Epidermal melanocyte (primary cell): ENCODE measurements around the gene POC5.
"Not testable (repeated sequence)": the region's sequence is repeated elsewhere in the genome, so short reads cannot be mapped to it uniquely, and the experiment has no call there.

Source experiments
- DNase-seq: peaks from one replicate; pipeline ENCODE4 v3.0.0; 2011; ENCODE audit warnings: low spot score; ENCODE audit not compliant: insufficient read length

POC5 gene

DNA sequence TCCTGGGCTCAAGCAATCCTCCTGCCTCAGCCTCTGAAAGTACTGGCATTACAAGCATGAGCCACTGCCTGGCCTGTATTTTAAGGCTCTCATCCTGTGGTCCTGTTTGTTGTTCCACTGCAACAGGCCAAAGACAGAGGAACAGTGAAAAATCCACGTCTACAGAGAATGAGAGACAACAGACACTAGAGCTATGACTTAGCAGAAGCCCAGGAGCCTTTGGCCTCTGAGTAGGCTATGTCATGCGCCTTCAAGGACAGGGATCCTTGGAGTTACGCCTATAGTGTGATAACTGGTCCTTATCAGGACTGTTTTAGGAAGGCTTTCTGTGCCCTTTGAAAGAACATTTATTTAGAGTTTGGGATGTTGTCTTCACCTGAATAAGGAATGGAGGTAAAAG is 10.5 kb downstream of the POC5 start:
- DNase-seq, result no peak

DNA sequence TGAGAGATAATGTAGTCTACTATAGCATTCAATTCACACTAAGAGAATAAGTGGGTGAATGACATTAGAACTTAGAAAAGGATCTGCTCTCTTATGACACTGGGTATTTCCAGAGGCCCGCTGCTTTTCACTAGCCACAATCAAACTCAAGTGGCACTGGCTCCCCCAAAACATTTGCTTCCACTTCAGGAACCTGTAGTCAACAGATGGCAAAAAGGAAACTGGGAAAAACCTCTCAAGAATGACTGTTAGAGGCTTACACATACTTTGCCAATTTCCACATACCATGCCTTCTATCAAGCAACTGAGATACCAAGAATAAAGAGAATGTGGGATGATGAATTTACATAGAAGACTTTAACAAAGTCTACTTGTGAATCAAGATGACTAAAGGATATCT is 11.2 kb downstream of the POC5 start:
- DNase-seq, result no peak

DNA sequence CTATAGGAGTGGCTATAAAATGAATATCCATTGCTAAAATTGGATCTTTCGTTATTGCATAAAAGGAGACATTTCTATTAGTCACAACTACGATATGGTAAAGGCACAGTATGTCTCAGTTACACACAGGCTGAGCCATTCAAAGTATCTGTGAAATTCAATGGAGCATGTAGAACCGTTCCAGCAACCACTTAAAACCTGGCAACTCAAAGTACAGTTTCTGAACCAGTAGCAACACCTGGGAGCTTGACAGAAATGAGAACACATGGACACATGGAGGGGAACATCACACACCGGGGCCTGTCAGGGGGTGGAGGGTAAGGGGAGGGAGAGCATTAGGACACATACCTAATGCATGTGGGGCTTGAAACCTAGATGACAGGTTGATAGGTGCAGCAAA is 15.4 kb downstream of the POC5 start:
- no peak for DNase-seq

DNA sequence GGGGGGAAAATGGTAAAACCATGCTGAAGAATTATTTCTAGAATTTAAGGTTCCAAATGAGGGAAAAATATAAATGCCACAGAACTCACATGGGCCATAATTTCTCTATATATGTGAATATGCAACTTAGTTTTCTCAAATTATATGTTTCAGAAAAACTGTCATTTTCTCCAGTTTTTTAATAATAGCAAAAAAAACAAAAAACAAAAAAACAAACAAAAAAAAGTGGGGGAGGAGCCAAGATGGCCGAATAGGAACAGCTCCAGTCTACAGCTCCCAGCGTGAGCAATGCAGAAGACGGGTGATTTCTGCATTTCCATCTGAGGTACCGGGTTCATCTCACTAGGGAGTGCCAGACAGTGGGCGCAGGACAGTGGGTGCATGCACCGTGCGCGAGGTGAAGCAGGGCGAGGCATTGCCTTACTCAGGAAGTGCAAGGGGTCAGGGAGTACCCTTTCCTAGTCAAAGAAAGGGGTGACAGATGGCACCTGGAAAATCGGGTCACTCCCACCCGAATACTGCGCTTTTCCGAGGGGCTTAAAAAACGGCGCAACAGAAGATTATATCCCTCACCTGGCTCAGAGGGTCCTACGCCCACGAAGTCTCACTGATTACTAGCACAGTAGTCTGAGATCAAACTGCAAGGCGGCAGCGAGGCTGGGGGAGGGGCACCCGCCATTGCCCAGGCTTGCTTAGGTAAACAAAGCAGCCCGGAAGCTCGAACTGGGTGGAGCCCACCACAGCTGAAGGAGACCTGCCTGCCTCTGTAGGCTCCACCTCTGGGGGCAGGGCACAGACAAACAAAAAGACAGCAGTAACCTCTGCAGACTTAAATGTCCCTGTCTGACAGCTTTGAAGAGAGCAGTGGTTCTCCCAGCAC is 21.5 kb downstream of the POC5 start:
- not testable (repeated sequence) for DNase-seq

DNA sequence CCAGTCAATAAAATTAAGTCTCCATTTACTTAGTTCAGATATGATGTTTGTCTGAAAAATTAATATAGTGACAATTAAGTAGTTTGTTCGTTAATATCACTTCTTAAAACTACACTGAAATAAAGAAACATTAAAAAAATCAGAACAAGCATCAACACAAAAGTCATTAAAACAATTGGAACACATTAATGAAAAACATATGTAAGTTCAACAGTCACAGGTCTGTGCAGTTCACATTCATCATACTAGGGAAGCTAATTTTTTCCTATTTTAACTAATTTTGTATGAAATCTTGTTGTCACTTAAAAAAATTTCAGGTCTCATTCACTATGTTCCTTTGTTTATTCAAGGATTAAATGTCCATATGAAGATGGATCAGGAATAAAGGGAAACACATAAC is 22.5 kb downstream of the POC5 start:
- DNase-seq, result no peak

DNA sequence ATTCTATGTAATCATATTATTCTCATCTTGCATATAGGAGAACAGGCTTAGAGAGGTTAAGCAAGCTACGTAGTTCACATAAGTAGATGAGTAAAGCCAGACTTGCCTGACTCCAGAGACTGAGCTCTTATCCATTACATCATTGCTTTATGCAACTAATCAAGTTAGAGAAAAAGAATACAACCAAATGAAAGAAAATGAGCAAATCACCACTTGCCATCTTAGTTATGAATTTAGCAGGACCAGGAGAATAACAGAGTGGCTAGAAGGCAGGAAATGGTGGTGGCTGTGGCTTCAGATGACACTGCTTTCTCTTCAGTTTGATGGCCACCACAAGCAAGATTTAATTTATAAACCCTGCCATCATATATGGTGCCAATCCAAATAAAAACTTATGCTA is 26.6 kb downstream of the POC5 start:
- DNase-seq, result no peak

DNA sequence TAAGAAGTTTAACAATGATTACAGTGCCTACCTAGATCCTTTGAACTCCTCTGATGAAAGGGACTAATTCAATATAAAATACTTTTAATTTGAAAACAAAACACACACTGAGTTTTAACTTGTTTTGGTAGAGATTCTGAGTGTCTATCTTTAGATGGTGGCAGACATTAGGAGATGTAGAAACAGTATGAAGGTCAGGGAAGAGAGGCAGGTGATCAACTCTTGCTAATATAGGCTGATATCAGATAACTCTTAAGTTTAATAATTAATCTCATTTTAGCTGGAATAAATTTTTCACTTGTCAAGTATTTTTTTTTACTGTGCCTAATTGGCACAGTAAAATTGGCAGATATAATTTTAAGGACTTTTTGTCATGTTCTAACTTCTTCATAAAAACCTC is 30.8 kb downstream of the POC5 start:
- no peak for DNase-seq

DNA sequence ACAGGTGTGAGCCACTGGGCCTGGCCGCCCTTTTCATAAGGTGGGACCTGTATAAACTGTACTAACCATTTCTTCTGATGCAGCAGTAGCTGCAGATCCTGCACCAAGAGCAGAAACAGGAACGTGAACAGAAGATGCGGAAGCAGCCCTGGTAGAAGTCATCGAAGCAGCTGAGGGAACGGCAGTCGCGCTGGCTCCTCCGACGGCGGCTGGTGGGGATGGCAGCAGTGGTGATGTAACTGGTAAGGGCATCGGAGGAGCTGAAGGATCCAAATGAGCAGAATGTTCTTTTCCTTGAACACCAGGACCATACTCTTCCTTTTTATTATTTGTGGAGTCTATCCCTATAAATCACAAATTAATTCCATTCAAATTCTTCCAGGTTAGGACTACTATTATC is 32.1 kb downstream of the POC5 start:
- DNase-seq, result no peak

DNA sequence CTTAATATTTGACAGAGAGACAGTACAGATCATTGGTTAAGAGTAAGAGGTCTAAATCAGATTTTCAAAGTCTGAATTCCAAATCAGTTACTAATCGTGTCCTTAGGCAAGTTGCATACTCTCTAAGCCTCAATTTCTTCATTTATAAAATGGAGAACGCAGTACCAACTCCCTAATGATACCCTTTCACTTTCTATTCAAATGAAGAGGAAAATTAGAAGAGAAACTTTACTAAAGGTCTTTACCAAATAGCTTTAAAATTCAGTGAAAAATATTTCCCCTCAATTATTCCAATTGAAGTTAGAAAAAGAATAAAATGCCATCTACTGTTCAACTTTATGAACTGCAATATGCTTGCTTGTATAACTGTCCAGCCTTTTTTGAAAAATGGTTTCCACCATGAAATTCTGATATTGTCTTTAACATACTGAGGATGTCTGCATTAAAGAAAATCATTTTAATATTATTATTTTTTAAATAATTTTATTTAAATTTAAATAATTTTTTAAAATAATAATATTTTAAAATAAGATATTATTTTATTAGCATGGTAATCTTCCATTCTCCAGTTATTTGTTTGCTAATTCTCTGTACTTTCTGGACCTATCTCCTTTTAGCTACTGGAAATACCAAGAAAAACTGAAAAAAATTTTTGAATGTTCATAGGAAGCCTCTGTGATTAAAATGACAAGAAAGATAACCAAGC is 36.0 kb downstream of the POC5 start:
- no peak for DNase-seq

DNA sequence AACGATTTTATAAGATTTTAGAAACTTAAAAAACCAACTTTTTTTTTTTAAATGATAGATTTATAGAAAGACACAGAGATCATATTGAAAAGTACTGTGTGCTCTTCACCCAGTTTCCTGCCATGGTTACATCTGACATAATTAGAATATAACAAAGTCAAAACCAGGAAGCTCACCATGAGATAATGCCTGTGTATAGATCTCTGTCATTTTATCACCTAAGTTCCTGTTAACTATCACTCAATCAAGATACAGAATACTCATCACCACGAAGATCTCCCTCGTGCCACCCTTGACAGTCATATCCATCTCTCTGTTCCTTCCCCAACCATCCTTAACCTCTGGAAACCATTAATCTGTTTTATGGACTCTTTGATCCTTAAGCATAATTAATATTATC is 39.1 kb downstream of the POC5 start:
- no peak for DNase-seq

DNA sequence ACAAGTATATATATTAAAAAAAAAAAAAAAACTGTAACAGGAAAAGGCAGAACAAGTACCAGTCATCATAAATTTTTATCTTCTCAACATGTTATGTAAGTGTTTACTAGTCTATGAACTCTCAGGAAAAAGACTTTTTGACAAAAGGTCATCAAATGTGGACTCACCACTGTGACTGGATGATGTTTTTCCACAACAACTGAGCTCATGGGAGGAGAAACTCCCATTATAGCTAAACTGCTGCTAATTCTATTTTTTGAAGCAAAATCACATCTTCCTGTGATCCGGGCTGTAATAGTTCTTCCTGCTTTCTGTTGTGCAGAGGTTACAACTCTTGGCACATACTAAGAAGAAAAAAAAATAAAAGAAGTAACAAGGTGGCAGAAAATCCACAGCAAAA is 39.6 kb downstream of the POC5 start:
- no peak for DNase-seq

DNA sequence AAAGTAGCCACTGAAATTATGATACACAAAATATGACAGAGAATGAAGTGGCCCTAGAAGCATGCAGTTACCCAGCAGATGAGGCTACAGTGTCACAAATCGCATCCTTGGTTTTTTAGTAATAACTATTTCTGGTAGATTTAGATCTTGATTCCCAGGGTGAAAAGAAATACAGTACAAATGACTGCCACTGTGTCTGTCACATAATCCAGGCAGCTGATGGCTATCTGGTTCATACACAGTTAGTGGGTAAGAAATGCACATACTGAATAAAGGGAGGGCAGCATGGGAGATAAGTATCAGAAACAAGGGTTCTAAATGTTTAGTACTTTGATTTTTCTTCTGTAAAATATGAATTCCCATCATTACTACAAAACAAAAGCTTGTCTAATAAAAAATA is 41.5 kb downstream of the POC5 start:
- DNase-seq, result no peak

DNA sequence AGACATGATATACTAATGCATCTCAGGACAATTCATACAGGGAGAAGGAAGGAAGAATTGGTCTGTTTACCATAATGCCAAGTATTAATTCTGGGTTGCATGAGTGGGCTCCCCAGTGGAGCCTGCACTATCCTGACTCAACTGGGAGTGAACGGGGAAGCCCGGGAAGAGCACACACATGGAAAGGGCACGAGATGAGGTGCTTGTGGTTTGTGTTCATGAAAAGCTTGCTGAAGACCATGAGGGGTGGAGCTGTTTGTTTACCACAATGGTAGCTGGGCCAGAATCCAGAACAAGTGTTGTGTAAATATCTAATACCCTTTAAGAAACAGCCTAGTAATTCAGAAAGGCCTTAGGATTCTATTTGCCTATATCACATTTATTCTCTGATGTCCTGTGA is 44.6 kb downstream of the POC5 start:
- no peak for DNase-seq

DNA sequence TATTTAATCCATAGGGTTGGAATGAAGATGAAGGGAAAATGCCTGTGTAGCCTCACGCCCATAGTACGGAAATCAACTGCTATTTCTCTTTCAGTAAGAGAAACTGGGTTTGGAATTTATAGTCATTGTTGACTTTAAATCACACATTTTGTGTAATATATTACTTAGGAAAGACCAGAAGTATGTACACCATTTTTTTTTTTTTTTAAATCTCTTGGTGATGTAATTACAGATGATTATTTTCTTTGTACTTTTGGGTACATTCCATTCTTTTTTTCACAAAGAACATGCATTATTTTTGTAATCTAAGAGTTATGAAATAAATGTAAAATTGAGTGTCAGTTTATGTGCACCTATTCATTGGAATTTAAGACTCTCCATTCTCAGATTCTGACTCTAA is 45.7 kb downstream of the POC5 start:
- DNase-seq, result no peak

DNA sequence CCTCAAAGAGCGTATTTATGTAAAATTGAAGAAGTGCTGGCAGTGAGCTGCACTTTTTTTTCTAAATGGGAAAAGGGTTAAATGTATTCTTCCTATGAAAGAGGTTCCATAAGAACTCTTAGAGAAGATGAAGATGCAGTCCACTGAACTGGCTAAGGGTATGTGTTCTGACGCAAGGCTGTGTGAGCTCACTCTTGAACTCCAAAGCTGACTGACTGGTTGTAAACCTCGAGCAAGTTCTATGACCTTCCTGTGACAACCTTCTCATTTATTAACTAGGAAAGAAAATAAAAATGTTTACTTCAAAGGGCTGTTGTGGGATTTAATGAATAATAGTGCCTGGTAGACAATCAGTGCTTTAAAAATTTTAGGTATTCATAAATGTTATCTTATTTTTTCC is 46.7 kb downstream of the POC5 start:
- no peak for DNase-seq

DNA sequence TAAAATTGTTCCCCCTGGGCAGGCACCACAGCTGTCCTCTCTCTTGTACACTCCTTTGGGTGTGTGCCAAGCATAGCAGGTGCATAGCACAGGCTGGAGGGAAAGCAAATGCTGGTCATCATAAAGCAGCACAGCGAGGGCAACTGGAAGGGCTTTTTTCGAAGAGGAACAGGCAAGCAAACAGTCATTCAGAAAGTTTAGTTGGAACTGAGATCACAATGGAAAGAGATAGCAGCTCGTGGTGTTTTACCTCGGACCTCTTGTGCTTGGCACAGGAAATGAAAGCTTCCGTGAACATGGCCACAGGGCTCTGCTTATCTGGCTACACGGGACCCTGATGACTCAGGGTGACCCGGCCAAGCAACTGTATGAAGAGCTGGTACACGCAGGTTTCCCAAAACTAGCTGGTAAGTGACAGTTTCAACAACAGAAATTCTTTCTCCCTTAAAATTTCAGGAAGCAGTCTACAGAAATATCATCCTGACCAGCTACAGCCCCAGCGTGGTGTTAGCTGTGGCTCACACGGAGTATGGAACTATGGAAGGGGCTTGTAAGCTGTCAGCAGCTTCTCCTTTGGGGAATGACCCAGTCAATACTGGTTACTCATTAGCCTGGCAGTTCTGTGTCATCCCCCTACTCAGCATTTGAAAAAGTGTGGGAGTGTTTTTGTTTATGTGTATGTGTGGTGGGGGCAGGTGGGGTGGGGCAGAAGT is 48.1 kb downstream of the POC5 start:
- no peak for DNase-seq

DNA sequence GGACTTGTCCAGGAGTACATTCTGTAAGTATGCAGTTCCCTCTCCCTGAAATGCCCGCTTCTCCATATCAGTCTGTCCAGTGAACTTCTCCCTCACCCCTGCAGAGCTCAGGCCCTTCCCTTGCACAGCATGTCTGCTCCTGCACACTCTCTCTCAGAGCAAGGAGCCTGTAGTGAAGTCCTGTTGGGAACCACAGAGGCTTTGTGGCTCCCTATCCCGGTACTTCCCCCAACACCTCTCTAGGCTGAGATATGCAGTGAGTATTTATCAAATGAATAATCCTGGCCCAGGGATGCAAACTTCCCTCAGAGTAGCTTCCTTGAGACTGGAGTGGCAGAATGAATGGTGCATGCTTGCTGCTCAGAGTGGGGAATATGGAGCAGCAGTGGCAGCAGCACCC is 48.8 kb downstream of the POC5 start:
- DNase-seq, result no peak

DNA sequence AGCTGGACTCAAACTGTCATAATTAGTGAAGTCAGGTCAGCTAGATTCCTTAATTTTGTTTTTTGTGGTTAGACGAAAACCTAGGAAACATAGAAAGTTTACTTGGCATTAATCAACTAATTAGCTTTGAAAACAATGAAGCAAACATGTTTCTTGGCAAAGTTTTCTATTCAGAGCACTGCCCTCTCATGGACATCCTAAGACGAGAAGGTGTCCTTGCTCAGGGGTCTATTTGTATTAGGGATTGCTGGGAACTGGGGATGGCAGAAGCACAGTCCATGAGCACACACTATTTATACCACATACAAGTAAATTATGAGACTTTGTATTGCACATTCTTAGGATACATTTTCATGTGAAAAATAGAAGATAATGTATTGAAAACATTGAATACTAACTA is 49.7 kb downstream of the POC5 start:
- no peak for DNase-seq

DNA sequence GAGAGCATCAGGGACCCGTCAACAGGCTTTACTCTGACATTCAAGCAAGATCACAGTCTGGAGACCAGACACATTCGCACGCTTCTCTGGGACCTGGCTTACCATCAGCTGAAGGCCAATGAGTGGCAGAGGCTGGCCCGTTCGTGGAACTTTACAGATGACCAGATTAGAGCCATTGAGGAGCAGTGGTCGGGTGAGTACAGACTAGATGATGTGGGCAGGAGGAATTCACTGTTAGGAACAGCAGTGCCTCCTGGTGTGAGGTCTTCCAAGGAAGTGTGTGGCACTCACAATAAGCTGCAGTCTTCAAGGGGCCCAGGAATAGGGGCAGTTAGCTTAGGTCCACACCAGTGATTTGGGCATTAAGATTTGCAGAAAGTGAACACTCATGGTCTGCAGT is 50.4 kb downstream of the POC5 start:
- no peak for DNase-seq

DNA sequence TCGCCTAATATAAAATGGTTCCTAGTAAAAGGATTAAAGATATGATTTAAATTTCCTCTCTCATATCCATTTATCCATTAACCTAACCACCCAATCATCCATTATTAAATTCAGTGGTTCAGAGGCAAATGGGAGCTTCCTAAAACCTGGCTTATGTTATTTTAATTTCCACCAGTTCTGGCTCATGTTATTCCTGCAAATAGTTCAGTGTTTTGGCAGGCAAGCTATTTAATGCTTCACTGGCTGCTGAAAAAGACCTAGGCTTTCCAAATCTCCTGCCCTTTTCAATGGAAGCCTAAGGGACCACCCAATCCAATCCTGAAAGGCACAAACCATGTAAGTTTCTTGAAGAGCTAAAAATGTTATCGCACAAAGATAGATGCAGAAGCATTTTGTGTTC is 52.3 kb downstream of the POC5 start:
- DNase-seq, result no peak

DNA sequence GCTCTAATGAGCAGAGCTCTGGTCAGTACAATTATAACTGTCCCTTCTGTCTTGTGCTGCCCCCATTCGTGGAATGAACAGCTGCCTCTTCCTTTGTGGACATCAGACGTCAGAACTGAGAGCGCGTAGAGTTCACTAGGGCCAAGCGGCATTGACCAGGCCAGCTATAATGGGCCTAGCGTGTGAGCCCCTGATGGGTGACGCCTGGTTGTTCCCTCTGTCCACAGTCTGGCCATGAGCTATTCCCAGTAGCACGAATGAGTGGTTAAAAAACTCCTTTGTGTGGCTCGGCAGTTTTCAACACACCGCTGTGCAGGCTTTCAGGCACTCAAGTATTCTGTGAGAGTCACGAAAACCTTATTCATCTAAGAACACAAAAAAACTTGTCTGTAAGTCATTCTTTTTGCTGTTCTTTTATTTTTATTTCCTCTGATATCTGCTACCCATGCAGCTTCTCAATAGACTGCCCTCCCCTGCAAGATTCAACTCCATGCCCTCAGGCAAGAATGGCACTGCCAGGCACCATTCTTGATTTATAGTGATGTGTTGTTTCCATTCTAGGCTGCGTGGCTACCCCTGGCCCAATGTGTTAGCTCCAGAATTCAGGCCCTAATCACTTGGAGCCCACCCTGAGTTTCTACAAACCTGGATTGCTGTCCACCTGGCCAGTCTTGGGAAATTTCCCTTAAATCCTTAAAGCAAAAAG is 53.5 kb downstream of the POC5 start:
- DNase-seq, result no peak

DNA sequence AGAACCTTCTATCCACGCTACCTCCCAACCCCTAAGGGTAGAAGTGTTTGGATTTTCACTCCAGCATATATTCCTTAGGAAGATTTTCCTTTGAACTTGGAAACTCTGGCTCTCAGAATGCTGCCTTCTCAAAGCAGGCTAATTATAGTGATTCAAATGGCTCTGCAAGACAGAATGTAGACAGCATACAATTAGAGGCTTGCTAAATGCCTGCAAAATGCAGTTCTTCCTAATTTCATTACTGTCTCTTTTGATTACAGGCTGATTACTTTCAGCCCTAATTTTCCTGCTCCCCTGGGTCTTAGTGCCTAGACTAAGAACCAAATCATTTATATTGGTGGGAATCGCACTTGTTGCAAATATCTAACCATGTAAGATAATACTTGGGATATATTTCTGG is 55.2 kb downstream of the POC5 start:
- no peak for DNase-seq
